ENCODE measurements around the gene CFH.
"Not testable (repeated sequence)": the region's sequence is repeated elsewhere in the genome, so short reads cannot be mapped to it uniquely, and the experiment has no call there.

CFH gene

GRCh38 chr1:196743244-196743643 lies 91.4 kb downstream of the CFH start:
- H3F3A ChIP-seq (ENCODE audit: insufficient read depth); H3K27ac ChIP-seq (ENCODE audit: low read depth, low read length); H4K20me1 ChIP-seq (ENCODE audit: low read depth, low read length); H3K36me3 ChIP-seq (ENCODE audit: low read length); H3K9ac ChIP-seq (ENCODE audit: low read length); H3K4me3 ChIP-seq (ENCODE audit: insufficient read depth, low read length, poor library complexity, severe bottlenecking); H3K79me2 ChIP-seq (ENCODE audit: insufficient read depth, low read length); H3K27me3 ChIP-seq (ENCODE audit: low read length); H3K9me2 ChIP-seq (replicated peaks; ENCODE audit: insufficient read depth, low read length): not testable (repeated sequence)
- Histone ChIP-seq H3K9me3 (ENCODE audit: insufficient read depth, low read length) (peaks cover 22% of the 10 kb centered on the region), H3K4me2 (ENCODE audit: low read depth, low read length, poor library complexity, severe bottlenecking) (peak overlapping the region; percentile 40), H2AFZ (ENCODE audit: low read depth, low read length, severe bottlenecking) (peak overlapping the region; percentile 59)
- peak; percentile 62 for TF ChIP-seq CTCF (IDR thresholded peaks at IDR 0.05; ENCODE audit: insufficient read depth, low read length, poor library complexity, severe bottlenecking)

GRCh38 chr1:196765019-196765740 lies 113.3 kb downstream of the CFH start:
- H2AFZ ChIP-seq (ENCODE audit: low read depth, low read length, severe bottlenecking); H3K27me3 ChIP-seq (ENCODE audit: low read length); H3K4me2 ChIP-seq (ENCODE audit: low read depth, low read length, poor library complexity, severe bottlenecking); H3K9ac ChIP-seq (ENCODE audit: low read length); H3K9me2 ChIP-seq (replicated peaks; ENCODE audit: insufficient read depth, low read length); H3K79me2 ChIP-seq (ENCODE audit: insufficient read depth, low read length); H3K27ac ChIP-seq (ENCODE audit: low read depth, low read length); H4K20me1 ChIP-seq (ENCODE audit: low read depth, low read length); H3K4me3 ChIP-seq (ENCODE audit: insufficient read depth, low read length, poor library complexity, severe bottlenecking); H3K9me3 ChIP-seq (ENCODE audit: insufficient read depth, low read length); H3K36me3 ChIP-seq (ENCODE audit: low read length); H3F3A ChIP-seq (ENCODE audit: insufficient read depth): not testable (repeated sequence)

GRCh38 chr1:196769823-196770222 lies 118.0 kb downstream of the CFH start:
- not testable (repeated sequence) for H4K20me1 ChIP-seq (ENCODE audit: low read depth, low read length); H3F3A ChIP-seq (ENCODE audit: insufficient read depth); H3K4me3 ChIP-seq (ENCODE audit: insufficient read depth, low read length, poor library complexity, severe bottlenecking); H3K4me2 ChIP-seq (ENCODE audit: low read depth, low read length, poor library complexity, severe bottlenecking); H3K9me2 ChIP-seq (replicated peaks; ENCODE audit: insufficient read depth, low read length); H2AFZ ChIP-seq (ENCODE audit: low read depth, low read length, severe bottlenecking); H3K27me3 ChIP-seq (ENCODE audit: low read length); H3K27ac ChIP-seq (ENCODE audit: low read depth, low read length); H3K79me2 ChIP-seq (ENCODE audit: insufficient read depth, low read length); H3K9ac ChIP-seq (ENCODE audit: low read length); H3K36me3 ChIP-seq (ENCODE audit: low read length); H3K9me3 ChIP-seq (ENCODE audit: insufficient read depth, low read length)

- Histone ChIP-seq H3K79me2 (ENCODE audit: insufficient read depth, low read length) (no peaks in the 10 kb centered on the region), H2AFZ (ENCODE audit: low read depth, low read length, severe bottlenecking) (no peak overlapping the region), H3K9ac (ENCODE audit: low read length) (no peak overlapping the region), H3K27me3 (ENCODE audit: low read length) (no peaks in the 10 kb centered on the region), H3K27ac (ENCODE audit: low read depth, low read length) (no peak overlapping the region), H3K9me2 (replicated peaks; ENCODE audit: insufficient read depth, low read length) (no peaks in the 10 kb centered on the region), H3K4me2 (ENCODE audit: low read depth, low read length, poor library complexity, severe bottlenecking) (no peak overlapping the region), H4K20me1 (ENCODE audit: low read depth, low read length) (no peaks in the 10 kb centered on the region), H3K9me3 (ENCODE audit: insufficient read depth, low read length) (no peaks in the 10 kb centered on the region), H3F3A (ENCODE audit: insufficient read depth) (no peaks in the 10 kb centered on the region), H3K4me3 (ENCODE audit: insufficient read depth, low read length, poor library complexity, severe bottlenecking) (no peak overlapping the region), H3K36me3 (ENCODE audit: low read length) (no peaks in the 10 kb centered on the region)
- no peak for TF ChIP-seq EZH2phosphoT487 (conservative IDR thresholded peaks at IDR 0.05; ENCODE audit: low read length)
- no peak for TF ChIP-seq CTCF (IDR thresholded peaks at IDR 0.05; ENCODE audit: insufficient read depth, low read length, poor library complexity, severe bottlenecking)
These were observed 121.9 kb downstream of the CFH start for GRCh38 chr1:196773713-196774112.
